ENCODE measurements around the gene LMF2. TPM values are rescaled to one million over a fixed set of nuclear protein-coding genes. Genes with fewer than 3 reads are reported as not detected.

The LMF2 gene
- total RNA-seq, 1 donor from 2014 or later: 82.9 TPM

GRCh38 chr22:50490531-50491308 lies 16.8 kb downstream of the LMF2 start:
- DNase-seq (ENCODE audit: low read depth, low spot score): no peak
- no peaks in the 10 kb centered on the region for H3K4me1 Mint-ChIP-seq
- no peaks in the 10 kb centered on the region for H3K36me3 Mint-ChIP-seq (ENCODE audit: low read depth)
- no peaks in the 10 kb centered on the region for H3K9me3 Mint-ChIP-seq
- H3K27me3 Mint-ChIP-seq (ENCODE audit: low read depth): peaks cover 3% of the 10 kb centered on the region
- TF ChIP-seq CTCF (conservative IDR thresholded peaks at IDR 0.05): no peak
- H3K27ac Mint-ChIP-seq (ENCODE audit: unreplicated experiment): no peak overlapping the region
- no peak overlapping the region for H3K4me3 Mint-ChIP-seq

- Mint-ChIP-seq H3K36me3 (ENCODE audit: low read depth) (no peaks in the 10 kb centered on the region), H3K9me3 (no peaks in the 10 kb centered on the region), H3K4me3 (no peak overlapping the region), H3K4me1 (no peaks in the 10 kb centered on the region), H3K27ac (ENCODE audit: unreplicated experiment) (no peak overlapping the region), H3K27me3 (ENCODE audit: low read depth) (peaks cover 3% of the 10 kb centered on the region)
- DNase-seq (ENCODE audit: low read depth, low spot score): no peak
- no peak for TF ChIP-seq CTCF (conservative IDR thresholded peaks at IDR 0.05)
These were observed 17.9 kb downstream of the LMF2 start for GRCh38 chr22:50489363-50490243.

- Mint-ChIP-seq H3K9me3 (no peaks in the 10 kb centered on the region), H3K27ac (ENCODE audit: unreplicated experiment) (no peak overlapping the region), H3K36me3 (ENCODE audit: low read depth) (no peaks in the 10 kb centered on the region), H3K4me1 (no peaks in the 10 kb centered on the region), H3K27me3 (ENCODE audit: low read depth) (peaks cover 3% of the 10 kb centered on the region), H3K4me3 (no peak overlapping the region)
- DNase-seq (ENCODE audit: low read depth, low spot score): no peak
- TF ChIP-seq CTCF (conservative IDR thresholded peaks at IDR 0.05): no peak
These were observed 18.6 kb downstream of the LMF2 start for GRCh38 chr22:50488886-50489285.

- Mint-ChIP-seq H3K27ac (ENCODE audit: unreplicated experiment) (no peak overlapping the region), H3K36me3 (ENCODE audit: low read depth) (no peaks in the 10 kb centered on the region), H3K4me3 (no peak overlapping the region), H3K9me3 (no peaks in the 10 kb centered on the region), H3K4me1 (no peaks in the 10 kb centered on the region), H3K27me3 (ENCODE audit: low read depth) (peaks cover 4% of the 10 kb centered on the region)
- TF ChIP-seq CTCF (conservative IDR thresholded peaks at IDR 0.05): no peak
- no peak for DNase-seq (ENCODE audit: low read depth, low spot score)
These were observed 19.4 kb downstream of the LMF2 start for GRCh38 chr22:50488006-50488677.

GRCh38 chr22:50487290-50488005 lies 20.1 kb downstream of the LMF2 start:
- no peak for DNase-seq (ENCODE audit: low read depth, low spot score)
- H3K27me3 Mint-ChIP-seq (ENCODE audit: low read depth): peaks cover 6% of the 10 kb centered on the region
- H3K4me1 Mint-ChIP-seq: no peaks in the 10 kb centered on the region
- no peaks in the 10 kb centered on the region for H3K9me3 Mint-ChIP-seq
- no peak overlapping the region for H3K4me3 Mint-ChIP-seq
- H3K36me3 Mint-ChIP-seq (ENCODE audit: low read depth): no peaks in the 10 kb centered on the region
- no peak overlapping the region for H3K27ac Mint-ChIP-seq (ENCODE audit: unreplicated experiment)
- no peak for TF ChIP-seq CTCF (conservative IDR thresholded peaks at IDR 0.05)
